ENCODE measurements around the gene CTSH. TPM values are rescaled to one million over a fixed set of nuclear protein-coding genes. Genes with fewer than 3 reads are reported as not detected.
A peak's percentile ranks its signal among the peaks of the same experiment; 100 is the strongest.

CTSH gene
- total RNA-seq, 2 experiments from 2014 or later = 46.7 to 54.8 TPM

- ChIA-PET CTCF (interaction anchor here (1.0 to 1.1 kb wide), 2 partner anchors 16 to 25 kb away, joined by 3 read pairs; no protein-coding TSS in a partner anchor), POLR2A (interaction anchor here (0.5 kb wide), 1 partner anchor 89 kb away, joined by 5 read pairs; no protein-coding TSS in a partner anchor)
- H3K36me3 Mint-ChIP-seq (ENCODE audit: low read depth) = no peaks in the 10 kb centered on the region
- peaks cover 4% of the 10 kb centered on the region for H3K27me3 Mint-ChIP-seq
- no peak overlapping the region for H3K27ac Mint-ChIP-seq
- H3K9me3 Mint-ChIP-seq = no peaks in the 10 kb centered on the region
- no peak for DNase-seq
- H3K4me1 Mint-ChIP-seq = no peaks in the 10 kb centered on the region
- H3K4me3 Mint-ChIP-seq = no peak overlapping the region
Measured at GRCh38 chr15:78968539-78969271, 23.9 kb upstream of the CTSH start.

- no peak for DNase-seq
- Mint-ChIP-seq H3K27ac (no peak overlapping the region), H3K4me3 (no peak overlapping the region), H3K9me3 (no peaks in the 10 kb centered on the region), H3K36me3 (ENCODE audit: low read depth) (no peaks in the 10 kb centered on the region), H3K4me1 (no peaks in the 10 kb centered on the region), H3K27me3 (peaks cover 4% of the 10 kb centered on the region)
- CTCF ChIA-PET = interaction anchor here (1.0 to 1.1 kb wide), 2 partner anchors 15 to 25 kb away, joined by 3 read pairs; no protein-coding TSS in a partner anchor
- POLR2A ChIA-PET = no interaction called here
Measured at GRCh38 chr15:78968114-78968513, 23.3 kb upstream of the CTSH start.

GRCh38 chr15:78960308-78960707 lies 15.5 kb upstream of the CTSH start:
- DNase-seq = no peak
- Mint-ChIP-seq H3K27ac (no peak overlapping the region), H3K27me3 (no peaks in the 10 kb centered on the region), H3K36me3 (ENCODE audit: low read depth) (no peaks in the 10 kb centered on the region), H3K4me3 (no peak overlapping the region), H3K9me3 (no peaks in the 10 kb centered on the region), H3K4me1 (no peaks in the 10 kb centered on the region)
- POLR2A ChIA-PET = no interaction called here
- CTCF ChIA-PET = no interaction called here

GRCh38 chr15:78959360-78959759 lies 14.5 kb upstream of the CTSH start:
- no peak overlapping the region for H3K4me3 Mint-ChIP-seq
- H3K9me3 Mint-ChIP-seq = no peaks in the 10 kb centered on the region
- peaks cover 2% of the 10 kb centered on the region for H3K27me3 Mint-ChIP-seq
- no peak overlapping the region for H3K27ac Mint-ChIP-seq
- ChIA-PET POLR2A (no interaction called here), CTCF (no interaction called here)
- no peaks in the 10 kb centered on the region for H3K36me3 Mint-ChIP-seq (ENCODE audit: low read depth)
- no peaks in the 10 kb centered on the region for H3K4me1 Mint-ChIP-seq
- DNase-seq = no peak

- H3K27ac Mint-ChIP-seq = no peak overlapping the region
- no peak for DNase-seq
- H3K36me3 Mint-ChIP-seq (ENCODE audit: low read depth) = no peaks in the 10 kb centered on the region
- H3K9me3 Mint-ChIP-seq = no peaks in the 10 kb centered on the region
- no peaks in the 10 kb centered on the region for H3K4me1 Mint-ChIP-seq
- POLR2A ChIA-PET = no interaction called here
- CTCF ChIA-PET = interaction anchor here (0.9 kb wide), 1 partner anchor 9 kb away, joined by 3 read pairs; no protein-coding TSS in a partner anchor
- H3K27me3 Mint-ChIP-seq = peaks cover 9% of the 10 kb centered on the region
- H3K4me3 Mint-ChIP-seq = no peak overlapping the region
Measured at GRCh38 chr15:78957416-78958093, 12.7 kb upstream of the CTSH start.

- Mint-ChIP-seq H3K4me1 (no peaks in the 10 kb centered on the region), H3K27me3 (peaks cover 11% of the 10 kb centered on the region), H3K4me3 (no peak overlapping the region), H3K27ac (no peak overlapping the region), H3K9me3 (no peaks in the 10 kb centered on the region), H3K36me3 (ENCODE audit: low read depth) (no peaks in the 10 kb centered on the region)
- ChIA-PET CTCF (interaction anchor here (0.9 kb wide), 1 partner anchor 8 kb away, joined by 3 read pairs; no protein-coding TSS in a partner anchor), POLR2A (no interaction called here)
- DNase-seq = no peak
Measured at GRCh38 chr15:78956937-78957336, 12.1 kb upstream of the CTSH start.

- Mint-ChIP-seq H3K27ac (no peak overlapping the region), H3K4me1 (peaks cover 11% of the 10 kb centered on the region)
- POLR2A ChIA-PET = no interaction called here
Measured at GRCh38 chr15:78955355-78955754, 10.5 kb upstream of the CTSH start.

GRCh38 chr15:78951841-78952238 lies 7.0 kb upstream of the CTSH start:
- Mint-ChIP-seq H3K27me3 (peaks cover 19% of the 10 kb centered on the region), H3K36me3 (ENCODE audit: low read depth) (no peaks in the 10 kb centered on the region), H3K27ac (no peak overlapping the region), H3K4me1 (peaks cover 11% of the 10 kb centered on the region), H3K4me3 (no peak overlapping the region), H3K9me3 (no peaks in the 10 kb centered on the region)
- DNase-seq = no peak
- CTCF ChIA-PET = no interaction called here
- POLR2A ChIA-PET = interaction anchor here (0.7 kb wide), 1 partner anchor 1137 kb away, joined by 8 read pairs; no protein-coding TSS in a partner anchor

More at GRCh38 chr15:78955355-78955754, 10.5 kb upstream of the CTSH start:
- H3K4me3 Mint-ChIP-seq = no peak overlapping the region
- CTCF ChIA-PET = no interaction called here
- DNase-seq = no peak
- H3K9me3 Mint-ChIP-seq = no peaks in the 10 kb centered on the region
- no peaks in the 10 kb centered on the region for H3K36me3 Mint-ChIP-seq (ENCODE audit: low read depth)
- peaks cover 11% of the 10 kb centered on the region for H3K27me3 Mint-ChIP-seq

- POLR2A ChIA-PET = no interaction called here
- no peaks in the 10 kb centered on the region for H3K9me3 Mint-ChIP-seq
- H3K4me1 Mint-ChIP-seq = peaks cover 11% of the 10 kb centered on the region
- H3K27ac Mint-ChIP-seq = peak overlapping the region; percentile 11
- peaks cover 22% of the 10 kb centered on the region for H3K27me3 Mint-ChIP-seq
- peak; percentile 22 for DNase-seq
- no peak overlapping the region for H3K4me3 Mint-ChIP-seq
- CTCF ChIA-PET = no interaction called here
- no peaks in the 10 kb centered on the region for H3K36me3 Mint-ChIP-seq (ENCODE audit: low read depth)
Measured at GRCh38 chr15:78950902-78951840, 6.3 kb upstream of the CTSH start.

- DNase-seq = no peak
- Mint-ChIP-seq H3K27me3 (peaks cover 27% of the 10 kb centered on the region), H3K9me3 (no peaks in the 10 kb centered on the region), H3K27ac (no peak overlapping the region), H3K4me3 (no peak overlapping the region), H3K36me3 (ENCODE audit: low read depth) (no peaks in the 10 kb centered on the region), H3K4me1 (peaks cover 11% of the 10 kb centered on the region)
- CTCF ChIA-PET = no interaction called here
- POLR2A ChIA-PET = no interaction called here
Measured at GRCh38 chr15:78950343-78950742, 5.5 kb upstream of the CTSH start.

- Mint-ChIP-seq H3K36me3 (ENCODE audit: low read depth) (no peaks in the 10 kb centered on the region), H3K4me3 (no peak overlapping the region), H3K4me1 (peaks cover 15% of the 10 kb centered on the region), H3K27me3 (peaks cover 32% of the 10 kb centered on the region), H3K27ac (no peak overlapping the region), H3K9me3 (no peaks in the 10 kb centered on the region)
- no peak for DNase-seq
- CTCF ChIA-PET = interaction anchor here (1.2 kb wide), 1 partner anchor 8 kb away, joined by 3 read pairs; no protein-coding TSS in a partner anchor
- POLR2A ChIA-PET = no interaction called here
Measured at GRCh38 chr15:78949461-78949860, 4.6 kb upstream of the CTSH start.

GRCh38 chr15:78947506-78947905 lies 2.7 kb upstream of the CTSH start:
- Mint-ChIP-seq H3K27me3 (peaks cover 40% of the 10 kb centered on the region), H3K9me3 (no peaks in the 10 kb centered on the region), H3K27ac (no peak overlapping the region), H3K4me3 (no peak overlapping the region), H3K4me1 (peaks cover 16% of the 10 kb centered on the region), H3K36me3 (ENCODE audit: low read depth) (peaks cover 1% of the 10 kb centered on the region)
- DNase-seq = no peak
- ChIA-PET CTCF (no interaction called here), POLR2A (no interaction called here)

GRCh38 chr15:78946493-78946892 lies 1.6 kb upstream of the CTSH start:
- Mint-ChIP-seq H3K27ac (no peak overlapping the region), H3K36me3 (ENCODE audit: low read depth) (peaks cover 2% of the 10 kb centered on the region), H3K9me3 (no peaks in the 10 kb centered on the region), H3K27me3 (peaks cover 40% of the 10 kb centered on the region), H3K4me3 (no peak overlapping the region), H3K4me1 (peaks cover 13% of the 10 kb centered on the region)
- POLR2A ChIA-PET = no interaction called here
- CTCF ChIA-PET = no interaction called here
- no peak for DNase-seq

All from activated CD4-positive, alpha-beta T cell treated with anti-CD3 and anti-CD28 coated beads, Interleukin-2, amount 10 ng/mL, durations not matched to agents 7 days and 5 days (primary cell).